K562 (cell line): ENCODE results near the gene FGF2.

Experiments
- BRCA1 ChIP-seq, 2 experiments: fragments of 450-650 bp in 1 of 2; sonication (generic) in 1 of 2; formaldehyde crosslinking in 1 of 2; IDR thresholded peaks; 2 replicates each; pipeline versions ENCODE4 v1.5.0 to v1.6.1; 2017 to 2020; ENCODE audit warnings: mild to moderate bottlenecking in 1 of 2, missing genetic modification reagents in 1 of 2
- ELF1 ChIP-seq: fragments of 200-800 bp; sonication (Bioruptor generic); IDR thresholded peaks from 2 replicates; pipeline ENCODE4 v1.6.1; 2016; ENCODE audit warnings: missing genetic modification characterization, missing compliant biosample characterization
- MYC ChIP-seq, 2 experiments: fragments of 250-450 bp in 1 of 2; sonication (Bioruptor Pico) in 1 of 2; IDR thresholded peaks; 2 replicates each; pipeline versions ENCODE4 v1.5.1 to v1.6.1; 2012 to 2021; ENCODE audit warnings: low read depth in 2 of 2, borderline replicate concordance in 1 of 2, improper control_type of control experiment in 1 of 2, low read length in 1 of 2, mild to moderate bottlenecking in 1 of 2, moderate library complexity in 1 of 2
- TF ChIP-seq, protein P1 (sequence below), 3 experiments: IDR thresholded peaks in 2 of 3; conservative IDR thresholded peaks in 1 of 3; 2 replicates each; pipeline ENCODE4 v1.5.1; 2011 to 2012; ENCODE audit warnings: low read length in 3 of 3, mild to moderate bottlenecking in 3 of 3, control low read depth in 2 of 3, improper control_type of control experiment in 1 of 3, inconsistent platforms in 1 of 3, low read depth in 1 of 3, mixed read lengths in 1 of 3, moderate library complexity in 1 of 3; ENCODE audit not compliant: insufficient read depth in 2 of 3

- TF ChIP-seq, protein P1, sequence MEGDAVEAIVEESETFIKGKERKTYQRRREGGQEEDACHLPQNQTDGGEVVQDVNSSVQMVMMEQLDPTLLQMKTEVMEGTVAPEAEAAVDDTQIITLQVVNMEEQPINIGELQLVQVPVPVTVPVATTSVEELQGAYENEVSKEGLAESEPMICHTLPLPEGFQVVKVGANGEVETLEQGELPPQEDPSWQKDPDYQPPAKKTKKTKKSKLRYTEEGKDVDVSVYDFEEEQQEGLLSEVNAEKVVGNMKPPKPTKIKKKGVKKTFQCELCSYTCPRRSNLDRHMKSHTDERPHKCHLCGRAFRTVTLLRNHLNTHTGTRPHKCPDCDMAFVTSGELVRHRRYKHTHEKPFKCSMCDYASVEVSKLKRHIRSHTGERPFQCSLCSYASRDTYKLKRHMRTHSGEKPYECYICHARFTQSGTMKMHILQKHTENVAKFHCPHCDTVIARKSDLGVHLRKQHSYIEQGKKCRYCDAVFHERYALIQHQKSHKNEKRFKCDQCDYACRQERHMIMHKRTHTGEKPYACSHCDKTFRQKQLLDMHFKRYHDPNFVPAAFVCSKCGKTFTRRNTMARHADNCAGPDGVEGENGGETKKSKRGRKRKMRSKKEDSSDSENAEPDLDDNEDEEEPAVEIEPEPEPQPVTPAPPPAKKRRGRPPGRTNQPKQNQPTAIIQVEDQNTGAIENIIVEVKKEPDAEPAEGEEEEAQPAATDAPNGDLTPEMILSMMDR (IDR thresholded peaks at IDR 0.05 in 2 of 3, conservative IDR thresholded peaks at IDR 0.05 in 1 of 3; ENCODE audit: insufficient read depth in 2 of 3, low read depth in 1 of 3, low read length in 3 of 3), result no peak
- no peak for TF ChIP-seq ELF1
- no peak for TF ChIP-seq MYC (IDR thresholded peaks at IDR 0.05; ENCODE audit: low read depth, low read length)
- no peak for TF ChIP-seq MYC (CRISPR knock-in tag; IDR thresholded peaks at IDR 0.05; ENCODE audit: borderline replicate concordance, low read depth)
- no peak for TF ChIP-seq BRCA1 (IDR thresholded peaks at IDR 0.05)
- no peak for TF ChIP-seq BRCA1 (CRISPR knock-in tag; IDR thresholded peaks at IDR 0.05)
Measured at GRCh38 chr4:122788935-122789334, 37.7 kb upstream of the FGF2 start.
